T47D (cell line): Measurements from ENCODE around the gene UNC5B.

Source experiments
- DNase-seq, 2 experiments: peaks; one replicate each; pipeline versions ENCODE4 v3.0.0 to v3.0.0-alpha.2; 2011 to 2012; ENCODE audit warnings: low read depth in 1 of 2, low spot score in 1 of 2
- JUND ChIP-seq: IDR thresholded peaks from 2 replicates; pipeline ENCODE4 v1.6.1; 2012; ENCODE audit warnings: low read depth
- in situ Hi-C: cut with HindIII; loops from 2 replicates; pipeline ENCODE4 v1.10.0; 2016; ENCODE audit warnings: low sequenced_read_pairs, low pct_unique_long_range_greater_than_20kb

UNC5B gene

DNA sequence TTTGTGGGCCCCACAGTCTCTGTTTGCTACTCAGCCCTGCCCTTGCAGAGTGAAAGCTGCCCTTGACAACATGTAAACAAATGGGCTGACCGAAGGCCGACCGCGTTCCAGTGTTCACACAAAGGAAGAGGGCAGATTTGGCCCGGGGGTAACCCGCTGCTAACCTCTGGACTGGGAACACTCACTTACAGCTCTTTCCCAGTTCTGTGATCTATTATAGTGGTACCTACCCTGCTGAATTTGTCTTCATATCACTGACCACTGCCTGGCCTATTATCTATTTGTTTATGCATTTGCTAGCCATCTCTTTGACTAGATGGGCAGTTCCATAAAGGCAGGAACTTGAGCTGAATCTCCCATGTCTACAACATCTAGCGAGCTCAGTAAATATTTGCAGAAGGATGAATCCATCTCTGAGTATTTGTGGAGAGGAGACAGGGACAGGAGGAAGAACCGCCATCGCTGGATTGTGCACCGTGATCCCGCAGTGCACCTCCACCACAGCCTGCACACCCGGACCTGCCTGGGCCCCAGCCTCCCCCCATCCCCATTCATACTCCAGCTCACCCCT is 121.9 kb downstream of the UNC5B start:
- in situ Hi-C loops = no loop called here
- peak in 1 of 2 experiments; percentile 62 for DNase-seq

DNA sequence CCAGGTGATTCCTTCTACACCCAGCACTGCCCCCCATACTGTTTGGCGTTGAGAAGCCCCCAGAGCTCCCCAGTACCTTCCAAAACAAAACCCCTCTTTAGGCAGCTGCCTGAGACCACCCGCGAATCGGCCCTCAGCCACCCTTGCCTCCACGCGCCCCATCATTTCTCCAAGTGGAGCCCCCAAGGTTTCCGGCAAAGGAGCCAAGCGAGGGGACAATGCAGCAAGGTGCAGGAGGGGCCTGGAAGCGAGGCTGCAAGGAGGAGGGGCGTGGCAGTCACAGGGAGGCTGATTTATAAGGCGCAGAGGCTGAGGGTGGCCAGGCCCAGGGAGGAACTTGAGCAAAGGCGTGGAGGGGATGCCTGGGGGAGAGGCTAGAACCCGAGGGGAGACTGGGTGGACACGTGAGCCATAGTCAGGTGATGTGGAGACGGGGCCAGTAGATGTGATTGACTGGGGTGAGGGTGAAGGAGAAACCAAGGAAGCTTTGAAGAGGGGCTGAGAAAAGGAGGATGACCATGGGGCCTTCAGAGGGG is 122.9 kb downstream of the UNC5B start:
- TF ChIP-seq JUND = no peak
- DNase-seq = no peak
- in situ Hi-C loops = no loop called here

More for the DNA sequence above, 121.9 kb downstream of the UNC5B start:
- no peak for TF ChIP-seq JUND

DNA sequence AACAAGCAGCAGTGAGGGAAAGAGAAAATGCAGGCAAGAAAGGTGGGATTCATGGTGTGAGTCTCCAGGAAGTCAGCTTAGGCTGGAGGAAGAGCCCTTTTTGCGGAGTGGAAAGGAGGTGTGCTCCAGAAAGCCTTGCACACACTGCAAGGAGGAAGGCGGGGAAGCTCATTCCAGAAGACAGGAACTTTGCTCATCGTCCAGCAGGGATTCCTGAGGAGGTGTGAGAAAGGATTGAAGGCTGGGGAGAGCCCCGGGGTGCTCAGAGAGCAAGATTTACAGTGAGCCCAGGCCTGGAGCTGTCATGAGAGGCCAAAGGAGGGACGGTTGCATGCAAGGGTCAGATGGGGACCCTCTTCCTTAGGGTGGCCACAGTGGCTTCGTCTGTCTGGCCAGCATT is 124.3 kb downstream of the UNC5B start:
- in situ Hi-C loops = no loop called here

DNA sequence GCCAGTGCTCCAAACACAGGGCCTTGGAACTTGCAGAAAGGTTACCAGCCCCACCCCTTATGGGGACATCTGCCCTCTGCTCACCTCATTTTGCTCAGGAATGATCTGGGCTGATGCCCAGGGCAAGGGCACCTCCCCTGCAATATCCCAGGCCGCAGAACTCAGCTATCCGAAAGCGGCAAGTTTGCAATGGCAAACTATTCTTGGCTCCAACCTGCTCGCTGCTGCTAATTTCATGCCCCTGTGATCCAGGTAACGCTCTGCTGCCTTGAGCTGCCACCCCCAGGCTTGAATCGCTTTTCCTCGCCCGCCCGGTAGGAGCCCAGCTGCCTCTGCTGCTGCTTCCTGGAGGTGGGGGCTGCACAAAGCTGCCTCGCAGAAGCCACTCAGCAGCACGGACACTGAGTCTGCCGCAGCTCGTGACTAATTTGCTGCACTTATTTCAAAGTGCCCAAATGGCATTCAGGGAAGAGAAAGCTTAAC is 124.9 kb downstream of the UNC5B start:
- no peak for DNase-seq
- in situ Hi-C loops = no loop called here
- TF ChIP-seq JUND = no peak

More for the DNA sequence above, 124.3 kb downstream of the UNC5B start:
- no peak for TF ChIP-seq JUND
- no peak for DNase-seq

DNA sequence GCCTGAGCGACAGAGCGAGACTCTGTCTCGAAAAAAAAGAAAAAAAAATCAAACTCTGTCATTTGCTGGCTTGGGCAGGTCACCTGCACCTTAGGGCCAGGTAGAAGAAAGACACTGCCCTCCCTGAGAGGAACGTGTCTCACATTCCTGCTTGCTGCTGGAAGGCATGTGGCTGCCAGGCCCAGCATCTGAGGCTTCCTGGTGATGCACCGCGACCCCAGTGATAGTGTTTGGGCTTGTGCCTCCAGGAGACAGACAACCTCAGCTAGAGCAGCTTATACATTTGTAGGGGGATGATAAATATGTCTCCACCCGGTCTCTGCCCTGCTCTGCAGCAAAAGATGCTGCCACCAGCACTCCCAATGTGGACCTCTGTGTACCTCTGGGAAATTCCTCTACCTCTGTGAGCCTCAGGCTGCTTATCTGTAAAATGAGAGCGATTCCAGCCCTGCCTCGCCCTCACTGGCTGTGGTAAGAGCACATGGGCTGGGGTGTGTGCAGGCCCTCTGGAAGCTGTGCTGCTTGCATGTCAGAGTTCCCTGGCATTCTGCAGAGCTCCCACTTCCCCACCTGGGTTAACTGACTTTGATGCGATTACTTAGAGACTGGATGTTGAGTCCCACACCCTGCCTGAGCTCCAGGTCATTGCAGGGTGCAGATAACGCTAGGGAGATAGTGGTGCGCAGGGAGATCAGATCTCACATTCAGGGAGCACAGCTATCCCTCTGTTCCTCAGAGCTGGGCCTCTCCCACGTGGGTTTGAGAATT is 126.5 kb downstream of the UNC5B start:
- TF ChIP-seq JUND = no peak
- DNase-seq = no peak
- in situ Hi-C loops = no loop called here

DNA sequence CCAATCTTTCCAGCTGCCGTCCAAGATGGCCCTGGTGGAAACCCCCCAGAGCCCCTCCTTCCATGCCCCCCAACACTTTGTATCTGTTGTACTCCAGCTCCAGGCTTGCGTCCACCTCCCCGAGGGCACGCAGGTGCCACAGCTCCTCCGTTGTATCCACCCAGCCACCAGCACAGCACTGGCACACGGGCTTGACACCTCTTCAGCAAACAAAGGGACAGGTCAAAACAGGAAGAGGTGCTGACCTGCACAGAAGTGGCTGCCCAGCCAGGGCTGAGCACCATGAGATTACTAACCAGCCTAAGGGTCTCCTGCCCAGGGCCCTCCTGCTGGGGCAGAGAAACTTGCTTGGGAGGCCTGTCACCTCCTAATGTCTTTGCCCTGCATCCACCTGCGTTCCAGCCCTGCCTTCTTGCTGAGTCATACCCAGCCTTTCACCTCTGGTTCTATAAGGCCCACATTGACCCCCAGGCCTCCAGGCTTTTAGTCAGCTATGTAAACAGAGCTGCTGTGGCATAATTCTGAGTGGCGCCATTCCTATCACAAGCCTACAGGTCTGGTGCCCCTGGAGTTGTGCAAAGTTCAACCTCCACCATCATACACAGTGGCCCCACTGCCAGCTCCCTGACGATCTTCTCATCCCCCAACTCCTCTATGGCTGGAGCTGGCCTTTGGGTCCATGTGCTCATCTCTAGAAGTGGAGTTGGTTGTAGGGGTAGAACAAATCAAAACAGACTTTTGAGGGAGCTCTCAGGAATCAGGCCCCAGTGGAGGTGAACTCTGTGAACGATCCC is 127.6 kb downstream of the UNC5B start:
- DNase-seq = peak in 1 of 2 experiments; percentile 68
- in situ Hi-C loops = no loop called here
- no peak for TF ChIP-seq JUND

DNA sequence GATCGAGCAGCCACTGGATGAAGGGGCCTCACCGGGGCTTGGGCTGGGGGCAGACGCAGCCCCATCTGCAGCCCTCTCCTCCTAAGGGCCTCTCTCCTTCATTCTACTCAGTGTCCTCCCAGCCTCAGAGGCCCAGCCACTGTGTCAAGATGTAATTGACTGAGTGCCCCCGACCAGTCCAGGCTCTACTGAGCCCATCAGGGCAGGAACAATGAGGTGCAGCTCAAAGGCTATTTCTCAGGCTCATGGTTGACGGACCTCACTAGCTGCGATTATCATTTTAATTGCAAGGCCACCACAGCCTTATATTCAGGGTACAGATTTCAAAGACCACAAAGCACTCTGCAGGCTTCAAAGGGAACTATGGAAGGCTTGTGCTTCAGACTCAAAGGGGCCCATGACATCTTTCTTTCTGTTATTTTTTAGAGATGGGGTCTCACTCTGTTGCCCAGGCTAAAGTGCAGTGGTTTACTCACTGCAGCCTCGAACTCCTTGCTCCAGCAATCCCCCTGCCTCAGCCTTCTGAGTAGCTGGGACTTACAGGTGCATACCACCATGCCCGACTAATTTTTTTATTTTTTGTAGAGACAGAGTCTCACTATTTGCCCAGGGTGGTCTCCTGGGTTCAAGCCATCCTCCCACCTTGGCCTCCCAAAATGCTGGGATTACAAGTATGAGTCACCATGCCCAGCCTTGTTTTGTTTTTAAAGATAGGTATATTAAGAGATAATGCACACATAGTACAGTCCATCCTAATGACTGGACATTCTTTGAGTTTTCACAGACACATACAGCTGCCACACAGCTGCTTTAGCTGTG is 130.4 kb downstream of the UNC5B start:
- no peak for TF ChIP-seq JUND
- in situ Hi-C loops = no loop called here

DNA sequence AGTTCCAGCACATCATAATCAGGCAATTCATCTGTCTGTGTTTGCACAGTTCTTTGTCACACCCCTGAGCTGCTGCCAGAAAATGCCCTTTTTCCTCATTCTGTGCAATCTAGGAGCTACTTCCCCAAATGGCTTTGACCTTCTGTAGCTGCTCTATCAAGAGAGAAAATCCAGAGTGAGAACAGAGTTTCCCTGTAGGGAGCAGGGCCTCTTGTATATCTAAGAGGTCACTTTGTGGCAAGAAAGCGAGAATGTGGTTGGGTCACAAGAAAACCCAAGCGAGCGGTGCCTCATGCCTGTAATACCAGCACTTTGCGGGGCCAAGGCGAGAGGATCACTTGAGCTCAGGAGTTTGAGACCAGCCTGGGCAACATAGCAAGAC is 131.0 kb downstream of the UNC5B start:
- in situ Hi-C loops = no loop called here
- DNase-seq = peak in 1 of 2 experiments; percentile 11

More for the DNA sequence above, 130.4 kb downstream of the UNC5B start:
- DNase-seq = no peak

DNA sequence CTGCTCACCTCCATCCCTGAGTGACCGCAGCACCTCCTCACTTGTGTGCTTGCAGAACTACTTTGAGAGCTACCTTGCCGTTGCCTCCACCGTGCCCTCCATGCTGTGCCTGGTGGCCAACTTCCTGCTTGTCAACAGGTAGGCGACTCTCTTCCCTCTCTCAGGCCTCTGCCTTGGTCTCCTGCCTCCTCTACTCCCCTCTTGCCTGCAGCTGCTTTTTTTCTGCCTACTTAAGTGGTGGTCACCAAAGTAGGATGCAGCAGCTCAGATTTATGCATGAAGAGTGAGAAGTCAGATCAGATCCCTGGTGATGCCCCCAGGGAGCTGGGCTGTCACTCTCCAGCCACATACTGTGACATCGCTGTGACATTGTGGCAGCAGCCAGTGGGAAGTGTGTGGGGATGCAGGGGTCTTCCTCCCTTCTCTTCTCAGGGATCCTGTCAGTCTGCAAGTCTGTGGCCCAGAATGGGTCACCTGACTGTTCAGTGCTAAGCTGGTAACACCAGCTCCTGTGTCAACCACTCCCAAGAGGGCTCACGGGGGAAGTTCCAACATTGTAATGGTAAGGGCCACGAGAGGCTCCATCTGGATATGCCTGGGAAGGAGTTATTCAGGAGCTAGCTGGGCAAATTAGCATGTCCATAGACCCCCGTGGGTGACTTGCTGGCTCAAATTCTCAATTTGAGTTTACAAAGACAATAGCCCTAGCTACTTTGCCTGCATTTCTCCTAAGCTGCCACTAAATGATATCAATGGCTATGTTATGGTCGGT is 132.0 kb downstream of the UNC5B start:
- DNase-seq = no peak
- in situ Hi-C loops = no loop called here
- TF ChIP-seq JUND = no peak

More for the DNA sequence above, 131.0 kb downstream of the UNC5B start:
- no peak for TF ChIP-seq JUND

DNA sequence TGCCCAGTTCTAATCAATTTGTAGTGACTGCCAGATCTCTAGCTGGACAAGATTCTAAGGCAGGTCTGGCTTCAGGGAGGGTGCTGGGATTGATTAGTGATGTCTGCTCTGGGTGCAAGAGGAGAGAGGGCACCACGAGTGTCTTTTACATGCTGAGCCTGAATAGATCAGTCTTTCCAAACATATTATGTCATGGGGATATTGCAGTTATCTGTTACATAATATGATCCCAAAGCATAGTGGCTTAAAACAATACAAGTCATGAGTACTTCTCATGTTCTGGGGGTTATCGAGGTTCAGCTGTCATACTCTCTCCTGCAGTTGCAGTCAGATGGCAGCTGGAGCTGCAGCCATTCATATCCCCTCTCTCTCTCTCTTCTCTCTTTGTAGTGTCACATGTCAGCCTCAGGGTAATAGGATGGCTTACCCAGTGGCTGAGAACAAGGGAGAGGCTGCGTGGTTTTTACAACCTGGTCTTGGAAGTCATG is 132.7 kb downstream of the UNC5B start:
- DNase-seq = no peak
- TF ChIP-seq JUND = no peak
- in situ Hi-C loops = no loop called here

DNA sequence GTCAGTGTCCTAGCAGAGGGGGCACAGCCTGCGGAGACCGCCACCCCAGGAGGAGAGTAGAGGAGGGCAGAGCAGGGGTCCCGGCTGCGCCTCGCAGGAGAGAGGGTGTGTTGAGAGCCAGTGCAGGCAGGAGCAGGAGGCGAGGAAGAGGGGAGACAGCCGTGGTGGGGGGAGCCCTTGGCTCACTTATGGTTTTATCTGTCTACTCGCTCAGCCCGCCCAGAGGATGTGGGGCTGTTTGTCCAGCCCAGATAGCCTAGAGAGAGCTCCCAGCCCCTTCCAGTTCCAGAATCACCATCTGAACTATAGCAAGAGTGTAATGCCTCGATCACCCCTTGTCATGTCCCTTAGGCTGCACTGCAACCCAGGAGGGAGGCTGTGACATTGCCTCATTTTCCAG is 133.3 kb downstream of the UNC5B start:
- DNase-seq = no peak
- in situ Hi-C loops = no loop called here
- no peak for TF ChIP-seq JUND
